Stimulated activated CD4-positive, alpha-beta T cell treated with anti-CD3 and anti-CD28 coated beads, Interleukin-1b, Interleukin-23, amount 100 ng/mL, for 1 hour (primary cell): ENCODE data around the gene DGKG.

Experiments
- DNase-seq, 2 donors: peaks; one replicate each; pipeline ENCODE4 v3.0.0-alpha.2; 2020; ENCODE audit warnings: low read depth in 2 of 2

The DGKG gene

DNA sequence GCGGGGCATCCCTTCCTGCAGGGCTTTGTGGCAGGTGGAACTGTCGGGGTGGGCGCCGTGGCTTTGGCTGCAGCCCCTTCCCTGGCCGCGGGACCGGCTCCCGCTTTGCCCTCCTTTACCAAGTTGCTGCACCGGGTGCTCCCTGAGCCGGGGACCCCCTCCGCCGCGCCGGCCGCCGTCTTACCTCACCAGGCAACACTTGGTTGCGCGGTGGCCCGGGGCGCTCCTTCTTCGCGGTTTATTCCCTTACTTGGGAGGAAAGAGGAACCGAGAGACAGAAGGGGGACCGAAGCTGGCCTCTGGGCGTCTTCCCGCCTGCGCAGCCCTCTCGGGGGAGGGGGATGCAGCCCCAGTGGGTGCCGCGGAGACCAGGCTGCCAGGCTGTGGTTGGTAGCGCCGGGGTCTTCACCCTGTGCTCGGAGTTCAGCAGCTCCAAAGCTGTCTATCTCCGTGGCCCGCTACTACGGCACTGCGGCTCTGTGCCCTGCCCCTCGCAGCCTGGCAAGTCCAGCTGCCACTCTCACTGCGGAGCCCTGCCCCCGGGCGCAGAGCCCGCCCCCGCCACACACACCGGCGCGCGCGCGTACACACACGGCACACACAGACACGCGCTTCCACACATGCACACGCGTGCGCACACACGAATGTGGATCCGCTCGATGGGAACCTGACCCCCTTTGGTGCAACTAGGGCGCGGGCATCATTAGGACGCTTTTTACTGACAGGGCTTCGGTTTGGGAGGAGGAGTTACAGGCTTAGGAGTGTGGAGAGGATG, at the start of gene DGKG:
TSS of gene DGKG (minus strand) at position 473 of the 775 bp plus-strand sequence. CDS start 41,775 bp downstream, outside the sequence.
- DNase-seq = no peak

DNA sequence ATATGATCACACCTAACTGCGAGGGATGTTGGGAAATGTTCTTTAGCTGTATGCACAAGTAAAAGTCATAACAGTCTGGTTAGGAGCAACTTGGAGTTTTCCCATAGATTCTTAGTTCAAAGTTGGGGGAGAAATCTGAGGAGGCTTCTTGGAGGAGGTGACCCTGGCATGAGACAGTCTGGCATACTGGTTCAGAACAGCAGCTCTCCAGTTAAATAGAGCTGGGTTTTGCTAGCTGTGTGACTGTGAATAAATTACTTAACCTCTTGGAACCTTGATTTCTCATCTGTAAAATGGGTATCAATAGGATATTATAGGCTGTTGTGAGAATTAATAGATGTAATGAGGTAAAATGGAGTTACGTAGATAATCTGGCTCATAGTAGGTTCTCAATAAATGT, 49.1 kb upstream of the DGKG start:
- DNase-seq = no peak

DNA sequence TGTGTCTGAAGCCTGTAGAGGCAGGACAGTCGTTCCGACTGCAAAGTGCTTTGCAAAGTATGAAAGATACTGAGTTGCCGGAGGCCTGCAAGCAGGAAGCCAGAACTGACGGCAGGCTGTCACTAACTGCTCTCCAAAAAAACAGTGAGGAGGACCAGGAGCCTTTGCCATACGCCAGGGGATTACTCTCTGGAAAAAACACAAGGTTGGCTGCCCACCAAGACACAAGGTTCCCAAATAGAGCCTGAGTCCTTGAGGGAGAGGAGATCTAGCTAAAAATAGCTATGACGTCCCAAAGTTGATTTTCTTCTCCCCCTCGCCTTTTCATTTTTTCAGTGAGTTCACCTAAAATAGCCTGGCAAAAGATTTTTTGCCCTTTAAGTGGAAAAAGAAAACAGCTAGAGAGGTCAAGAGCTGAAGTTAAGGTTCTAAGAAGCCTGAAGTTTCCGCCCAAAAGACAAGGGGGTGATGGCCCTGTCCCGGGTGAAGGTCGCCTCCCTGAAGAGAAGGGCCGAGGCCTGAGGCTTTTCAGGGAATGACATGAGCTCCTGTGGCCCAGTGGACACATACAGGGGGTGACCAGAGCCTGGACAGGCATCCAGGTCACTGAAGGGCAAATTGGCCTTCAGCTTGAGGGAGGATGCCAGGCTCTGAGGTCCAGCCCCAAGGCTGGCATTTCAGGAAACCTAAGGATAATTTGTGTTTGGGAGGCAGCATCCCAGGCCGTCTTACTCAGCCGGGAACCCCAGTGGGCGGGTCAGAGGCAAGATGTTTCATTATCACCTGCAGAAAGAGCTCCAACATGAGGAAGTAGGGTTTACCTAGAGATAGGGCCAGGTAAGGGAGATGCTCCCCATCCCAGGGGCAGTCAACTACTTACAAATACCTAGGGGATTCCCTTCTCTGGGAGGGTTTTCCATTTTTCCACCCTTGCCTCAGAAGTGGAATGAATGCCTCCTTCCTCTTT, 44.9 kb upstream of the DGKG start:
- no peak for DNase-seq

DNA sequence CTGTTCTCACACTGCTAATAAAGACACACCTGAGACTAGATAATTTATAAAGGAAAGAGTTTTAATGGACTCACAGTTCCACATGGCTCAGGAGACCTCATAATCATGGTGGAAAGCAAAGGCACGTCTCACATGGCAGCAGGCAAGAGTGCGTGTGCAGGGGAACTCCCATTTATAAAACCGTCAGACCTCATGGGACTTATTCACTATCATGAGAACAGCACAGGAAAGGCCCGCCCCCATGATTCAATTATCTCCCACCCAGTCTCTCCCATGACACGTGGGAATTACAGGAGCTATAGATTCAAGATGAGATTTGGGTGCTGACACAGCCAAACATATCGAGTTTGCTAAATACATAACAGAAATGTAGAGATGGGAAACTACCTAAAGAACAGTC, 39.5 kb upstream of the DGKG start:
- DNase-seq = no peak

DNA sequence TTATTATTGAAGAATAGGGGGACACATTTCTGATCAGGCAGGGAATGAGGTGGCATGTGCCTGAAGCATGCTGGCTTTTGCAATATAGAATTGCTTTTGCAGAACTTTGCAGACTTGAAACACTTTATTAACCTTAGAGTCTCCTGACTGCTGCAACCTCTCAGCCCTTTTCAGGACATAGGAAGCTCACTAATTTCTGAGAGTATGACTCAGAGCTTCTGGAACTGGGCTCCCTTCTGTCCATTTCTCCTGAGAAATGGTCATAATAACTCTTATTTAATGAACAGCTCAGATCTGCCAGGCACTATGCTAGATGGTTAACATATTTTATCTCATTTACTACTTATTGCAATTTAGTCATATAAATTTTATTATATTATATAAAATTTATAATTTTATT, 38.6 kb upstream of the DGKG start:
- no peak for DNase-seq

DNA sequence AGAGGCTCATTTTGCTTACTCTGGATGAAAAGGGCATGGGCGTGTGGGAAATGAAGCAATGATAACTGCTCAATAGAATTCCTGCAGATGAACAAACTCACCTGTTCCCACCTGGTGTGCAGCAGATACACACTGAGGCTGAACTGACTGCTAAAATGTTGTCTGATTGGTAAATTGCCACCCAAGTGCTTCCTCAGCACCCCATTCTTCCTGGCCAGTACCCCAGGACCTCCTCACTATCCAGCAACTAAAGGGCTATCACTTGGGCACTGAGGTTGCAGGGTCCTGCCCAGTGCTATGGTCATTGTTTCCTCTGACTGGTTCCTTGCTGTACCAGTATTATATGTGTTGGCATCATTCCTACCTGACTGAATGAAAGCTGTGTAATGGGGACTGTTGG, 38.0 kb upstream of the DGKG start:
- DNase-seq = no peak

DNA sequence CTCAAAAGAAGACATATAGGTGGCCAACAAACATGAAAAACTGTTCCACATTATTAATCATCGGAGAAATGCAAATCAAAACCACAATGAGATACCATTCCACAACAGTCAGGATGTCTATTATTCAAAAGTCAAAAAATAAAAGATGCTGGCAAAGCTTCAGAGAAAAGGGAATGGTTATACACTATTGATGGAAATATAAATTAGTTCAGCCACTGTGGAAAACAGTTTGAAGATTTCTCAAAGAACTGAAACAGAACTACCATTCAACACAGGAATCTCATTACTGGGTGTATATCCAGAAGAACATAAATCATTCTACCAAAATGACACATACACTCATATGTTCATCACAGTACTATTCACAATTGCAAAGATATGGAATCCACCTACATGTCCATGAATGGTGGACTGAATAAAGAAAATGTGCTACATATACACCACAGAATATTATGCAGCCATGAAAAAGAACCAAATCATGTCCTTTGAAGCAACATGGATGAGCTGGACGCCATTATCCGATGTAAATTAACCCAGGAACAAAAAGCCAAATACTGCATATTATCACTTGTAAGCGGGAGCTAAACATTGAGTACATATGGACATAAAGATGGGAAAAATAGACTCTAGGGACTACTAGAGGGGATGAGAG, 32.7 kb upstream of the DGKG start:
- no peak for DNase-seq

DNA sequence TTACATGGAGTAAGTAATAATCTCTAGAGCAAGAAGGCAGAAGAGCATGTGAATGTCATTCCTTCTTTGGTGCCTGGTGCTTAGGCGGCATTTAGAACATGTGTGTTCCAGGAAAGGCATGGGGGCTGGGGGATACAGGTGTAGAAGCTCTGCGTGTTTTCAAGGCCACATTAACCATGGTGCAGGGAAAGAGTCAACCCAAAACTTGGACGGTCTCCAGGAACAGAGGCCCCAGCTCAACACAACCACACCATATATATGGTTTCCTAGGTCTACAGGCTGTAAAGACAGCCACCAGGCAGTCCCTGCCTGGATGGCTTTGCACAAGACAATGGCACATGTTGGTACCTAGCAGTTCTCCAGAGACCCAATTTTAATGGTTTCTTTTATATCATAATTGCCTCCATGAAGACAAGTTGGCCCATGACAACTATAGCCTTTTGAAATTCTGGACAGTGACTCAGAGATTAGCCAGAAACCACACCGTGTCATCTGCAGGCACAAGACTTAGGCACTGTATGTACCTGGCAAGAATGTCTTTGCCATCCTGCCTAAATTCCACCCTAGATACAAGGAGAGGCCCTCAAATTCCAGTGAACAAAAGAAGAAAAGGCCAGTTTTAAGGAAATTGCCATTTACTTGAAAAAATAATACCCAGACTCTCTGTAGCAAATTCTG, 25.0 kb upstream of the DGKG start:
- no peak for DNase-seq

DNA sequence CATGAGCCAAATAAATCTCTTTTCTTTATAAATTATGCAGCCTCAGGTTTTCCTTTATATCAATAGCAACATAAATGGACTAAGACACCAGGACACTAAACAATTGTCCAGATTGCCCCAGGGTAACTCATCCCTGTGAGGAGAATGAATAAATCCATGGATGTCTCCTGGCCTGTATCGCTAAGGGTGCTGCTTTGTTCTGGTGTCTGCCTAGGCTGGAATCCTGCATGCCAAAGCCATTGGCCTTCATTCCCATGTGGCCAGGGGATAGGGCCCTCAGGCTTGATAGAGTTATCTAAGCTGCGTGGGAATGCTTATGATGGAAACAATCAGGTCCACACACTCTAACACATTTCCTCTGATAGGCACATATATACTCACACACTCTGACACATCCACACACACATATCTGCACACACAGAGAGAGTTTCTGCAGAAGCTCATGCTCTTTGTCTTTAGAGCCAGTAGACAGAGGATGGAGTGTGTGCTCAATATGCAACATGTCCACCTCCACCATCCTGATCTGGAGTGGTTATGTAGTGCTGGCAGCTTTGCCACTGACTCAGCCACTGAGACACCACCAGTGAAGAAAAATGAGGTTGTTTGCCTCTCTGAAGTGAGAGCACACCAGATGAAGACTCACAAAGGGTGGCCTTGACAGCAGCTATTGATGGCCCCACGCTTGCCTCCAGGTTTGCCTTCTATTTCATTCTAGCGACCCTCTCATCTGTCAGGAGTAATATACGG, 24.0 kb upstream of the DGKG start:
- no peak for DNase-seq

DNA sequence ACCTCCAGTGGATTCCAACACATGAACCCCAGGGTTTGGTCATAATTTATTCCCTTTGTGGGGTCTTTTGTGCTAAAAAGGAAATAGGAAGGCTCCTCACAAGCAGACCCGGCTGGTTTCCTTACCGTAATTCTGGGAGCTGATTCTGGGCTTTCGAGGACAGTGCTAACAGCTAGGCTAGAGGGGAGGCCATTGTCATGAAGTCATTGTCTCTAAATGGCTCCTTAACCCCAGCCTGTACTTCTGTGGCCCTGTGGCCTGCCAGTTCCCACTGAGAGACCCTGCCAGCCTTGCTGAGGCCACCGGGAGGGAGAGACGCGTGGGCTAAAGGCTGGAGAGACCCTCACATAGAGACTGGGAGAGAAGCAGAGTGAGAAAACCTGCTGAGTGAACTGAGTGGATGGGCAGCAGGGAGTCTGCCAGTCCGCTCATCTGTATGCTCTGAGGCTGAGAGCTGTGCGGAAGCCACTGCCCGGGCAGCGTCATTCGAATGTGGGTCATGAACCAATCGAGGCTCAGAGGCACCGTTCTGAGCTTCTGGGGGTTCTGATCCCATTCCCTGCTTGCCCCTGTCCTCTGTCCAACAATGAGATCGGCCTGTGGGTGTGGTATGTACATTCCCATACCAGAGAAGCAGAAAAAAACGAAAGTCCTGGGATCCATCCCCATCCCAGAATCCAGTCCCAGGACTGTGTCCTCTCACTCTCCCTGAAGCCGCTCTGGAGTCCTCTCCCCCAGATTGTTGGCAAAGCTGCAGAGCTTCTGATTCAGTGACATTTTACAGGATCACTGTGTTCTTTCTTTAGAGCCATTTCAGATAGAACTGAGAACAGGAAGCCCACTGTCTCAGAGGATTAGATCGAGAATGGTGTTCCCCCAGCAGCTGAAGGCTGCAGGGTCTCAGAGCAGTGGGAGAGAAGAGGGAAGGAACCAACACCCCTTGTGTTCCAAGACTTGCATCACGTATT, 21.3 kb upstream of the DGKG start:
- no peak for DNase-seq

DNA sequence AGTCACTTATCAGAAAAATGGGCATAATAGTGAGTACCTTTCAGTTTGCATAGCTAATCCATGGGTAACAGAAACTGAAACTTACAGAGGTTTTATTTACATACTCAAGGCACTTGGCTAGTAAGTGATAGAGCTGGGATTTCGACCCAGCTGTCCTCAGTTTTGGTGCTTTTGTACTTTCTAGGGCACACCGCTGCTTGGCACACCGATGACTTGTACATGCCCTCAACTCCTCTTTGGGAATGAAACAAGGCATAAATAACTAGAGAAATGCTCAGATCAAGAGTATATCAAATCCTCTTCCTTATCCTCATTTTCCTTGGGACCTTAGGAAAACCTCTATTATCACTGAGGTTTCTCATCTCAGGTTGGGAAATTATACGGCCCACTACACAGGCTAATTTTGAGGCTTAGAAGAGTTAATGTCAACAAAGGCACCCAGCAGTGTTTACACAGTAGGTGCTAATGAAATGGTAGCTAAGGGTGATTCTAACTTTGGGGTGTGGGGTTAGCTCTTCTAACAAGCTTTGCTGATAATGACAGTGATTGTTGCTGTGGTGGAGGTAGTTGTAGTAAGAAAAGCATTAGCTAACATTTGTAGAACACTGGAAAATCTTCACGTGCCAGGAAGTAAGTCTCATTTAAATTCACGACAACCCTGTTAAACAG, 20.3 kb upstream of the DGKG start:
- DNase-seq = no peak

DNA sequence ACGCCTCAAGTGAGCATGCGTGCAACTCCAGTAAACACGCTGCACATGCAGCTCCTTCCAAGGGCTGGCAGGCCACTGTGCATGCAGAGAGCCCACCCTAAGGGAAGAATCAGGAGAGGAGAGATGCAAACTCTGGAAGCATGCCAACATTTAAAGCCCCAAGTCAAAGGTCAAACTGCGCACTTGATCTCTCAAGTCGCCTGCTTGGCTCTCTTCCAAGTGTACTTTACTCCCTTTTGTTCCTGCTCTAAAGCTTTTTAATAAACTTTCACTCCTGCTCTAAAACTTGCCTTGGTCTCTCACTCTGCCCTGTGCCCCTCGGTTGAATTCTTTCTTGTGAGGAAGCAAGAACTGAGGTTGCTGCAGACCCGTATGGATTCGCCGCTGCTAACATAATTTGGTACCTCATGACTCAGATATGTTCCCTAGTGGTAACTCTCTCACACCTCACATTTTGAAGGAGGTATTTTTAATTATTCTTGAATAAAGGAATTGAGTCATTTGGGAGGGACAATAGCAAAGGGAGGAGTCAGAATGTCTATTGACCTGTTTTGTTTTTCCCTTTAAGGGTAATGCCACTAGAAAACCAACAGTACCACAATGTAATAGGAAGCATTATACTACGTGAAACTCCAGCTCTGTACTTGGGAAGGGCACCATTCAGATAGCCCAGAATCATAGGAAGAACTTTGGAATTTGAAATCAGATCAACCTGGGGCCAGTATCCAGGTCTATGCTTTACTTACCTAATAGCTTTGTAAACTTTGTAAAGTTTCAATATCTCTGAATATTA, 19.6 kb upstream of the DGKG start:
- DNase-seq = no peak

DNA sequence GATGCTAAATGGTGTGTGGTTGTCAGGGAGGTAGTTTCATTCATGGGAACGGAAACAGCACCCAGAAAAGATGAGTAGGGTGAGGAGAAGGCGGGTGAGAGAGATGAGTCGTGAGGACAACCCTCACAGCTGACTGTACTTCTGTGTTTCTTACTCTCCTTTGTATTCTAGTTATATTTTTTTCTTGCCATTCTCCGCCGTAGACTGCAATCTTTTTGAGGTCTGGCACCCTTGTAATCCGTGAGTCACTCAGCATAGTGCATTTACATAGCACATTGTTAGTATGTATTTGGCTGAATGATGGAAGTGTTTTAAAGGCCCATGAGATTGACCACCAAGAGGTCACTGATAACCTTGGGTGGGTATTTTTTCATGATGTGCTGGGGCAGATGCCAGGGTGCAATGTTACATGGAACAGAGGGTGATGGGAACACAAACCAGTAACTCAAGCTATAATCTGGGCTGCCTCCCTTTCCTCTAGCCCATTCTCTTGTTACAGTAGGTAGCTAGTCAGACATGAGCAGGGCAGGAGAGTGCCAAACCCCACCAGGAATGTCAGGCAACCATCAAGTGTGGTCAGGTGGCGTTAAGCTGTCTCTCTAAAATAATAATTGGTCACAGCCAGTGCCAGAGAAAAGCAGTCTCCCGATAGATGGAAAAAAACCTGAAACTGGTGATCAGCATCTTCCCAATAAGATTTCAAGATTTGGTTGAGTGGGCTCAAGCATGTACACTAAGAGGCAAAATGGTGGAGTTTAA, 18.8 kb upstream of the DGKG start:
- DNase-seq = no peak

DNA sequence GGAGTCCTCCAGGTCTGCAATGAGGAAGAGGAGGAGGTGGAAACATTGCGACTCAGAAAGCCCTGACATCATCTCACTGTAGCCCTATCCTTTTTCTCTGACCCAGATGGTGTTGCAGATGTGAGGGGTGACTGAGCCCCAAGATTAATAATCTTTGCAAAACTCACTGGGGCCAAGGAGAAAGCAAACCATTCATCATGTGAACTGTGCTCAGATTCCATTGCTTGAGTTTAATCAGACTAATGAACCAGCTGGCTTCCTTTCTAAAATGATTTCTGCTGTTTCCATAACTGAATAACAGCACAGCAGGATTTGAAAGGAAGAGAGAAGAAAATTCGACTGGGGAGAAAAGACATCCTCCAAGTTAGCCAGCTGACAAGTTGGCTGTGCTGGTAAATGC, 13.4 kb upstream of the DGKG start:
- no peak for DNase-seq

DNA sequence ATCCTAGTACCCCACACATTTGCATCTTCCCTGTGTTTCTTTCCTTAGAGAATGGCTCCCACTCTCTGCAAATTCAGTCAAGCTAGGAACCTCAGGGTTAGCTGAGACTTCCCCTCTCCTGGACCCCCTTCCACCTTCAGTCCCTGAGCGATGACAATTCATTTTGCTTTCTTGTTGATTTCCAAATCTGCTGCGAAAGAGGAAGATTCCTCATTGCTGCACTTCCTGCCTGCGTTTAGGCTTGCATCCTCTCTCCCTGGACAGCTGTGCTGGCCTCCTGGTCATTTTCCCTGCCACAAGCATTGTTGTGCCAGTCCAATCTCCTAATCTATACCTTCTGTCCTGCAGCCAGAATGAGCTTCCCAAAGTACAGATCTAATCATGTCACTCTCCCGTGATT, 12.3 kb upstream of the DGKG start:
- DNase-seq = no peak

DNA sequence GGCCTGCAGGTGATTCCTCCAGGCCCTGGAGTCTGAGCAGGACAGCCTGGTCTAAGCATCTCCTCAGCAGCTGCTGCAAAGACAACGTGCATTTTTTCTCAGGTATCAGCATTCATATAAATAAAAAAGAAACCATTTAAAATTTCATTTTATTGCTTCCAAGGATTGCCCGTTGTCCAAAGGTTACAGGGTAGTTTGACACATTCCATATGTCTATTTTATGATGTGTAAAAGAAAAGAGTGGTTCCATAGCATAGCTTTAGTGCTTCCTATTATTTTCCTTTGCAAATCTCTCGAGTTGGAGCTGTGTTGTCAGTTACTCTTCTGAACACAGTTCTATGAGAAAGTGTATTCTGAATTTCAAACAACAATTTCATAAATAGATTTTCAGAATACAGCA, 7.2 kb upstream of the DGKG start:
- DNase-seq = no peak

DNA sequence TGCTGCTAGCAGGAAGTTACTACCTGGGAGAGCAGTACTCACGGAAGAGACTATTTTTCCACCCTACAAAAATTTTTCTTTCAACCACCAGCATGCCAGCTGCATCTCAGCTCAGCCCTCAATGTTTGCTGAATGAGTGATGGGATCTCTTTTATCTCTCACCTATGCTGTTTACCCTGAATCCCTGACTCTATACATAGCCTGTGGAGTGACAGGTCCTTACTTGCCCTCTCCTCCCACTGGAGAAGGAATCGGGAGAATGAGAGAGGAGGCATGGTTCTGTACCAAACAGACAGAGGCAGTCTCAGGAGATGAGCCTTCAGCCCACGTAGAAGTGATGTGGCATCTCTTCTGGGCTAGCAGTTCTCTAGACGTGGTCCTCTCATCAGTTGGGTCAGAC, 6.7 kb upstream of the DGKG start:
- no peak for DNase-seq

DNA sequence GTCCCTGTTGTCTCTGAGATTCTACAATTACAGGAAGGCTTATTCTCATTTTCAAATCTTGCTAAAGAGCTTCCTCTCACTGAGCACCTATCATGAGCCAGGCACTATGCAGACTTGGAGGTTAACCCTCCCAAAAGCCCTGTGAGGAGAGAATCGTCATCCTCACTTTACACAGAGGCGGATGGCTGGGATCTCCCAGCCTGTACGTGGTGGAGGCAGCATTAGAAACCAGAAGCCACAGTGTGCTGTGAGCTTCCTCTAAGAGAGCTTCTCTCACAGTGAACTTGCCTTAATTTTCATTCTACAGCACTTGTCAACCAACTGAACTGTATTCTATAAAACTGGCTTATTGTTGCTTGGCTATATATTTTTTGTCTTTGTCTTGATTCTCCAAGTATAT, 6.1 kb upstream of the DGKG start:
- no peak for DNase-seq
